SK-N-SH (cell line): Measurements from ENCODE around the gene ZPBP2. TPM values are rescaled to one million over a fixed set of nuclear protein-coding genes. Genes with fewer than 3 reads are reported as not detected.

Experiments
- CTCF ChIA-PET: fragments of 300-600, 350-600 bp; formaldehyde crosslinking; extraction: SDS; loops from one replicate; lab custom pipeline; 2021; lab: Yijun Ruan, JAX
- POLR2A ChIA-PET: fragments of 350-600 bp; sonication (Branson Sonifier 250); formaldehyde crosslinking; extraction: SDS; loops from one replicate; lab custom pipeline; 2020; ENCODE audit warnings: antibody characterized with exemption, inconsistent platforms; lab: Yijun Ruan, JAX
- DNase-seq: peaks from one replicate; pipeline ENCODE4 v3.0.0; 2012
- H2AFZ ChIP-seq: fragments of 200-600 bp; sonication (generic); 2 replicates; pipeline ENCODE4 v1.8.1; 2016; ENCODE audit warnings: antibody characterized with exemption, mild to moderate bottlenecking, low read depth
- H3F3A ChIP-seq: fragments of 200-600 bp; sonication (generic); replicated peaks from 2 replicates; pipeline ENCODE3; 2016; ENCODE audit warnings: antibody characterized with exemption, mild to moderate bottlenecking; ENCODE audit not compliant: insufficient read depth
- H3K27ac ChIP-seq, 2 experiments: fragments of 200-500 bp in 1 of 2; fragments of 200-600 bp in 1 of 2; sonication (Bioruptor generic) in 1 of 2; sonication (generic), shearing (Covaris generic) in 1 of 2; 2 replicates each; pipeline versions ENCODE4 v1.5.1 to v1.6.1; 2014 to 2016; ENCODE audit warnings: low read depth in 2 of 2, inconsistent platforms in 1 of 2, low read length in 1 of 2, mild to moderate bottlenecking in 1 of 2, mixed read lengths in 1 of 2
- H3K27me3 ChIP-seq: fragments of 200-600 bp; sonication (generic), shearing (Covaris generic); 2 replicates; pipeline ENCODE4 v1.6.1; 2016; ENCODE audit warnings: mixed run types; ENCODE audit not compliant: insufficient read depth
- H3K36me3 ChIP-seq, 2 experiments: fragments of 200-500 bp in 1 of 2; fragments of 200-600 bp in 1 of 2; sonication (Bioruptor generic) in 1 of 2; sonication (generic) in 1 of 2; replicated peaks in 1 of 2; 2 replicates each; pipeline versions ENCODE3 to v1.5.1; 2014 to 2016; ENCODE audit warnings: low read length in 1 of 2, mild to moderate bottlenecking in 1 of 2; ENCODE audit not compliant: insufficient read depth in 2 of 2, control insufficient read depth in 1 of 2
- H3K4me1 ChIP-seq, 2 experiments: fragments of 200-500 bp in 1 of 2; fragments of 200-600 bp in 1 of 2; sonication (Bioruptor generic) in 1 of 2; sonication (generic), shearing (Covaris generic) in 1 of 2; 2 replicates each; pipeline versions ENCODE4 v1.5.1 to v1.6.1; 2014 to 2016; ENCODE audit warnings: low read depth in 1 of 2, low read length in 1 of 2, mixed run types in 1 of 2; ENCODE audit not compliant: insufficient read depth in 2 of 2, control insufficient read depth in 1 of 2
- H3K4me2 ChIP-seq: fragments of 200-600 bp; sonication (generic), shearing (Covaris generic); 2 replicates; pipeline ENCODE4 v1.6.1; 2017; ENCODE audit warnings: mixed run types
- H3K4me3 ChIP-seq, 2 experiments: fragments of 200-500 bp in 1 of 2; fragments of 200-600 bp in 1 of 2; sonication (Bioruptor generic) in 1 of 2; sonication (generic), shearing (Covaris generic) in 1 of 2; 2 replicates each; pipeline versions ENCODE4 v1.5.1 to v1.8.1; 2014 to 2016; ENCODE audit warnings: low read depth in 2 of 2, inconsistent platforms in 1 of 2, low read length in 1 of 2, mild to moderate bottlenecking in 1 of 2, mixed read lengths in 1 of 2, moderate library complexity in 1 of 2
- H3K79me2 ChIP-seq: fragments of 200-600 bp; sonication (generic); 2 replicates; pipeline ENCODE4 v1.8.1; 2017; ENCODE audit warnings: mild to moderate bottlenecking; ENCODE audit not compliant: insufficient read depth
- H3K9ac ChIP-seq: fragments of 200-600 bp; sonication (generic); 2 replicates; pipeline ENCODE4 v1.6.1; 2017; ENCODE audit warnings: mixed run types
- H3K9me2 ChIP-seq: fragments of 200-600 bp; sonication (generic); 2 replicates; pipeline ENCODE4 v1.6.1; 2017; ENCODE audit warnings: mixed run types
- H3K9me3 ChIP-seq: fragments of 200-600 bp; sonication (generic); 2 replicates; pipeline ENCODE4 v1.6.1; 2017; ENCODE audit warnings: mixed run types, mild to moderate bottlenecking, moderate library complexity
- H4K20me1 ChIP-seq: fragments of 200-600 bp; sonication (generic); 2 replicates; pipeline ENCODE4 v1.6.1; 2017; ENCODE audit warnings: mild to moderate bottlenecking, mixed run types; ENCODE audit not compliant: insufficient read depth
- MXI1 ChIP-seq: IDR thresholded peaks from 2 replicates; pipeline ENCODE4 v1.6.1; 2012; ENCODE audit warnings: mild to moderate bottlenecking, low read depth, low read length, improper control_type of control experiment
- POLR2AphosphoS5 ChIP-seq: IDR thresholded peaks from 2 replicates; pipeline ENCODE4 v1.6.1; 2012; ENCODE audit warnings: low read depth, low read length
- RAD21 ChIP-seq: IDR thresholded peaks from 2 replicates; pipeline ENCODE4 v1.6.1; 2012; ENCODE audit warnings: mild to moderate bottlenecking, low read length
- RCOR1 ChIP-seq: fragments of 150-350 bp; IDR thresholded peaks from 2 replicates; pipeline ENCODE4 v1.6.1; 2017; ENCODE audit warnings: antibody characterized with exemption, low read length
- REST ChIP-seq: IDR thresholded peaks from 2 replicates; pipeline ENCODE4 v1.6.1; 2012; ENCODE audit warnings: mild to moderate bottlenecking, low read depth, low read length, moderate library complexity
- RFX5 ChIP-seq: IDR thresholded peaks from 2 replicates; pipeline ENCODE4 v1.6.1; 2012; ENCODE audit warnings: mild to moderate bottlenecking, improper control_type of control experiment, low read length
- TEAD4 ChIP-seq: IDR thresholded peaks from 2 replicates; pipeline ENCODE4 v1.4.0; 2012; ENCODE audit warnings: mild to moderate bottlenecking, borderline replicate concordance; ENCODE audit not compliant: insufficient read depth
- WGBS: methylation state at CpG from one replicate; pipeline ENCODE4 v1.1.6; 2017; ENCODE audit warnings: low lambda C conversion rate; 5-methylcytosine and 5-hydroxymethylcytosine counted together
- polyA plus RNA-seq, 3 experiments: library from polyadenylated mRNA; depleted of rRNA; stranded (reverse); fragments of >200 nt; gene quantifications; 2 replicates each; pipeline ENCODE4 v1.2.3, GENCODE V29; 2012

Gene ZPBP2
- polyA plus RNA-seq, 1 of the 3 experiments (the other 2 are of a cell fraction), result not detected

- Histone ChIP-seq H3F3A (no peaks in the 10 kb centered on the region), H3K4me1 (no peaks in the 10 kb centered on the region), H3K36me3 (no peaks in the 10 kb centered on the region), H2AFZ (no peak overlapping the region), H3K9ac (no peak overlapping the region), H3K9me3 (no peaks in the 10 kb centered on the region)
- WGBS, result 81% methylated on average over 4 of the region's 4 CpGs
- POLR2A ChIA-PET, result no interaction called here
- DNase-seq, result no peak
- TF ChIP-seq REST (no peak), POLR2AphosphoS5 (no peak), MXI1 (no peak)
- TF ChIP-seq, all 33 proteins: peak for 0
- H3K4me2 ChIP-seq, result no peak overlapping the region
- no peak overlapping the region for H3K4me3 ChIP-seq
- H3K79me2 ChIP-seq, result no peaks in the 10 kb centered on the region
- CTCF ChIA-PET, result no interaction called here
- H3K27me3 ChIP-seq, result no peaks in the 10 kb centered on the region; the same call in 1 of the 2 replicates
- H4K20me1 ChIP-seq, result no peaks in the 10 kb centered on the region
- no peak overlapping the region for H3K27ac ChIP-seq
- no peaks in the 10 kb centered on the region for H3K9me2 ChIP-seq
Observed at GRCh38 chr17:39903158-39903884, 35.3 kb downstream of the ZPBP2 start.

GRCh38 chr17:39904990-39905288 is 36.9 kb downstream of the ZPBP2 start:
- Histone ChIP-seq H3K36me3 (no peaks in the 10 kb centered on the region), H3K4me3 (no peak overlapping the region), H2AFZ (no peak overlapping the region), H3K9me3 (no peaks in the 10 kb centered on the region), H3K4me2 (no peak overlapping the region), H3F3A (no peaks in the 10 kb centered on the region), H3K27me3 (no peaks in the 10 kb centered on the region), H3K9ac (no peak overlapping the region), H3K9me2 (no peaks in the 10 kb centered on the region), H3K27ac (no peak overlapping the region), H3K4me1 (no peaks in the 10 kb centered on the region), H4K20me1 (no peaks in the 10 kb centered on the region), H3K79me2 (no peaks in the 10 kb centered on the region)
- TF ChIP-seq RAD21 (no peak), RFX5 (no peak)
- 65% methylated on average over 3 of the region's 3 CpGs for WGBS
- DNase-seq, result no peak
- CTCF ChIA-PET, result interaction anchor here (1.0 to 1.1 kb wide), 2 partner anchors 8 to 13 kb away, joined by 3 read pairs; partner anchors contain the start of gene GSDMB
- POLR2A ChIA-PET, result no interaction called here

DNA sequence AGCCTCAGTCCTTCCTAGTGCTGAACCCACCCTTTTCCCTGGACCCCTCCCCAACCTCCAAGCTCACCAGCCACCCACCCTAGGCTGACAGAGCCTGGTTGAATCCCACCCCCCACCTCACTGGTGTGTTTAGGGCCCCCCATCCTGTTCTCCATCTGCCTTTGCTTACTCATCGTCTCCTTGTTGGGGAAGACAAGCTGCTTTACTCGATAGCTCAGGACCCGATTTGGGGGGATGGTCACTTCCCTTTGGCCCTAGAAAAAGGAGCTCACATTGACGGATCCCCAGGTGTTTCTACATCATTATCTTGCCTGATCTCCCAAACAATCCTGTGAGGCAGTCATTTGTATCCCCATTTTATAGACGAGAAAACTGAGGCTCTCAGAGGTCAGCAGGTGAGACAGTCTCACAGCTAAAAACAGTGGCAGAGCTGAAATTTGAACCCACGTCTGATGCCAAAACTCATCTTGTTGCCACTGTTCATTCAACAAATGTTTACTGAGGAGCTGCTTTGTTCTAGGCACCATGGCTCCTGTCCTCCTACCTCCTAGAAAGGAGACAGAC is 40.9 kb downstream of the ZPBP2 start:
- H3K9ac ChIP-seq, result no peak overlapping the region
- no peak overlapping the region for H2AFZ ChIP-seq
- no peaks in the 10 kb centered on the region for H3F3A ChIP-seq
- WGBS, result 80% methylated on average over 6 of the region's 6 CpGs
- TF ChIP-seq TEAD4 (no peak), RAD21 (no peak), RFX5 (no peak), RCOR1 (no peak)
- no peaks in the 10 kb centered on the region for H4K20me1 ChIP-seq
- no peak overlapping the region for H3K4me3 ChIP-seq
- H3K4me1 ChIP-seq, result no peaks in the 10 kb centered on the region
- peaks cover 0 to 6% of the 10 kb centered on the region in 2 experiments for H3K36me3 ChIP-seq
- no peak overlapping the region for H3K27ac ChIP-seq
- H3K9me3 ChIP-seq, result no peaks in the 10 kb centered on the region
- no peak for DNase-seq
- no peak overlapping the region for H3K4me2 ChIP-seq
- H3K79me2 ChIP-seq, result no peaks in the 10 kb centered on the region
- H3K9me2 ChIP-seq, result no peaks in the 10 kb centered on the region
- ChIA-PET CTCF (interaction anchor here (0.8 to 1.3 kb wide), 2 partner anchors 13 to 71 kb away, joined by 3 to 4 read pairs; partner anchors contain the start of gene PSMD3), POLR2A (no interaction called here)
- H3K27me3 ChIP-seq, result no peaks in the 10 kb centered on the region
